WTC11 (cell line): ENCODE results near the gene IL9. TPM values are rescaled to one million over a fixed set of nuclear protein-coding genes. Genes with fewer than 3 reads are reported as not detected.

Experiments
- ATAC-seq: fragments of 200-7000 bp; cut with Tn5 transposase; 2 replicates; pipeline ENCODE4 v1.10.0; 2021; ENCODE audit warnings: mild to moderate bottlenecking, moderate library complexity
- CTCF ChIA-PET: fragments of 300-600 bp; sonication (Branson Sonifier 250); formaldehyde crosslinking; loops from one replicate; lab custom pipeline; 2021; ENCODE audit warnings: antibody characterized with exemption; lab: Charles Lee
- POLR2A ChIA-PET: fragments of 350-600 bp; sonication (Branson Sonifier 250); formaldehyde crosslinking; loops from one replicate; lab custom pipeline; 2021; ENCODE audit warnings: antibody characterized with exemption; lab: Charles Lee
- DNase-seq: peaks from one replicate; pipeline ENCODE4 v3.0.0; 2021; ENCODE audit warnings: low spot score
- H3K27ac Mint-ChIP-seq: 2 replicates; pipeline ENCODE4 v1.8.0; 2021; ENCODE audit warnings: mixed read lengths
- H3K27me3 Mint-ChIP-seq: 2 replicates; pipeline ENCODE4 v1.8.0; 2021; ENCODE audit warnings: low read depth, mild to moderate bottlenecking, moderate library complexity, mixed read lengths
- H3K36me3 Mint-ChIP-seq: 2 replicates; pipeline ENCODE4 v1.8.0; 2021; ENCODE audit warnings: mixed read lengths
- H3K4me1 Mint-ChIP-seq: 2 replicates; pipeline ENCODE4 v1.8.0; 2022; ENCODE audit warnings: mixed read lengths
- H3K4me3 Mint-ChIP-seq: 2 replicates; pipeline ENCODE4 v1.8.0; 2021; ENCODE audit warnings: mild to moderate bottlenecking, moderate library complexity, mixed read lengths
- H3K9me3 Mint-ChIP-seq: 2 replicates; pipeline ENCODE4 v1.8.0; 2021; ENCODE audit warnings: mixed read lengths
- ATF1 ChIP-seq: sonication (generic); formaldehyde crosslinking; IDR thresholded peaks from 2 replicates; pipeline ENCODE4 v1.8.1; 2023; ENCODE audit warnings: mild to moderate bottlenecking, moderate library complexity, missing genetic modification reagents
- CREM ChIP-seq: sonication (generic); formaldehyde crosslinking; IDR thresholded peaks from 2 replicates; pipeline ENCODE4 v1.8.1; 2022; ENCODE audit warnings: mild to moderate bottlenecking, missing genetic modification reagents, moderate library complexity
- E2F1 ChIP-seq: sonication (generic); formaldehyde crosslinking; IDR thresholded peaks from 2 replicates; pipeline ENCODE4 v1.8.0; 2022; ENCODE audit warnings: mild to moderate bottlenecking, missing genetic modification reagents
- E2F4 ChIP-seq: sonication (generic); formaldehyde crosslinking; IDR thresholded peaks from 2 replicates; pipeline ENCODE4 v1.8.1; 2022; ENCODE audit warnings: low read depth, mild to moderate bottlenecking, moderate library complexity, missing genetic modification reagents, borderline replicate concordance
- ELF4 ChIP-seq: sonication (generic); formaldehyde crosslinking; IDR thresholded peaks from 2 replicates; pipeline ENCODE4 v1.8.1; 2022; ENCODE audit warnings: low read depth, mild to moderate bottlenecking, moderate library complexity, missing genetic modification reagents
- ESRRA ChIP-seq: sonication (generic); formaldehyde crosslinking; IDR thresholded peaks from 2 replicates; pipeline ENCODE4 v1.8.1; 2022; ENCODE audit warnings: mild to moderate bottlenecking, missing genetic modification reagents, borderline replicate concordance
- FOXK1 ChIP-seq: sonication (generic); formaldehyde crosslinking; IDR thresholded peaks from 2 replicates; pipeline ENCODE4 v1.8.0; 2022; ENCODE audit warnings: mild to moderate bottlenecking, moderate library complexity, missing genetic modification reagents
- FOXP1 ChIP-seq: sonication (generic); formaldehyde crosslinking; IDR thresholded peaks from 2 replicates; pipeline ENCODE4 v1.8.0; 2022; ENCODE audit warnings: missing genetic modification reagents, mild to moderate bottlenecking, moderate library complexity, borderline replicate concordance
- GRHL2 ChIP-seq: fragments of 250-450 bp; sonication (Bioruptor Pico); IDR thresholded peaks from 2 replicates; pipeline ENCODE4 v1.8.0; 2022; ENCODE audit warnings: mild to moderate bottlenecking, moderate library complexity; ENCODE audit not compliant: insufficient replicate concordance, severe bottlenecking
- GTF2I ChIP-seq: fragments of 250-450 bp; sonication (Bioruptor Pico); conservative IDR thresholded peaks from 2 replicates; pipeline ENCODE4 v1.4.0; 2021; ENCODE audit warnings: mild to moderate bottlenecking
- HMGA2 ChIP-seq: fragments of 250-450 bp; sonication (Bioruptor Pico); IDR thresholded peaks from 2 replicates; pipeline ENCODE4 v1.4.0; 2021; ENCODE audit warnings: mild to moderate bottlenecking, moderate library complexity
- IRF1 ChIP-seq: sonication (generic); formaldehyde crosslinking; IDR thresholded peaks from 2 replicates; pipeline ENCODE4 v1.8.0; 2023; ENCODE audit warnings: missing genetic modification reagents
- NFYB ChIP-seq: sonication (generic); formaldehyde crosslinking; conservative IDR thresholded peaks from 2 replicates; pipeline ENCODE4 v1.8.0; 2022; ENCODE audit warnings: low read depth, missing genetic modification reagents
- OVOL2 ChIP-seq: fragments of 250-450 bp; sonication (Bioruptor Pico); IDR thresholded peaks from 2 replicates; pipeline ENCODE4 v1.9.0; 2021; ENCODE audit warnings: mild to moderate bottlenecking, borderline replicate concordance
- SOX15 ChIP-seq: fragments of 250-450 bp; sonication (Bioruptor Pico); IDR thresholded peaks from 2 replicates; pipeline ENCODE4 v1.9.0; 2021; ENCODE audit warnings: mild to moderate bottlenecking
- USF2 ChIP-seq: sonication (generic); formaldehyde crosslinking; IDR thresholded peaks from 2 replicates; pipeline ENCODE4 v1.8.1; 2023; ENCODE audit warnings: mild to moderate bottlenecking, missing genetic modification reagents, moderate library complexity
- ZBTB21 ChIP-seq: sonication (generic); formaldehyde crosslinking; IDR thresholded peaks from 2 replicates; pipeline ENCODE4 v1.8.1; 2023; ENCODE audit warnings: mild to moderate bottlenecking, missing genetic modification reagents, borderline replicate concordance
- ZNF396 ChIP-seq: fragments of 250-450 bp; sonication (Bioruptor Pico); IDR thresholded peaks from 2 replicates; pipeline ENCODE4 v1.8.0; 2021; ENCODE audit warnings: mild to moderate bottlenecking, moderate library complexity, borderline replicate concordance
- ZNF416 ChIP-seq: fragments of 250-450 bp; sonication (Bioruptor Pico); IDR thresholded peaks from 2 replicates; pipeline ENCODE4 v1.9.0; 2021; ENCODE audit warnings: mild to moderate bottlenecking, inconsistent platforms
- ZNF423 ChIP-seq: fragments of 250-450 bp; sonication (Bioruptor Pico); IDR thresholded peaks from 2 replicates; pipeline ENCODE4 v2.1.2; 2022; ENCODE audit warnings: mild to moderate bottlenecking, moderate library complexity
- total RNA-seq: library from RNA; stranded (reverse); gene quantifications from 3 replicates; pipeline ENCODE4 v1.2.3, GENCODE V29; 2021

IL9 gene
- total RNA-seq, 1 experiment from 2014 or later: not detected

GRCh38 chr5:135900276-135900675 is 4.6 kb upstream of the IL9 start:
- no peaks in the 10 kb centered on the region for H3K4me1 Mint-ChIP-seq
- H3K27ac Mint-ChIP-seq: no peak overlapping the region
- H3K9me3 Mint-ChIP-seq: no peaks in the 10 kb centered on the region
- H3K36me3 Mint-ChIP-seq: no peaks in the 10 kb centered on the region
- ChIA-PET POLR2A (no interaction called here), CTCF (interaction anchor here (1.7 to 2.4 kb wide), 2 partner anchors 9 to 12 kb away, joined by 7 to 8 read pairs; no protein-coding TSS in a partner anchor)
- TF ChIP-seq ZNF423 (CRISPR knock-in tag): no peak
- no peak overlapping the region for H3K4me3 Mint-ChIP-seq
- no peak for ATAC-seq
- no peak for DNase-seq
- H3K27me3 Mint-ChIP-seq: no peaks in the 10 kb centered on the region; the same call in 1 of the 2 replicates

- H3K4me3 Mint-ChIP-seq: no peak overlapping the region
- H3K9me3 Mint-ChIP-seq: no peaks in the 10 kb centered on the region
- no peak overlapping the region for H3K27ac Mint-ChIP-seq
- no peaks in the 10 kb centered on the region for H3K36me3 Mint-ChIP-seq
- POLR2A ChIA-PET: no interaction called here
- no peaks in the 10 kb centered on the region for H3K4me1 Mint-ChIP-seq
- ATAC-seq: no peak
- H3K27me3 Mint-ChIP-seq: no peaks in the 10 kb centered on the region; the same call in 1 of the 2 replicates
- DNase-seq: no peak
- no peak for TF ChIP-seq ELF4 (CRISPR knock-in tag)
- no peak for TF ChIP-seq ZNF416 (CRISPR knock-in tag)
- no peak for TF ChIP-seq ZNF396 (CRISPR knock-in tag)
- no peak for TF ChIP-seq GRHL2 (CRISPR knock-in tag)
- CTCF ChIA-PET: interaction anchor here (2.4 kb wide), 1 partner anchor 10 kb away, joined by 8 read pairs; no protein-coding TSS in a partner anchor
Observed at GRCh38 chr5:135898651-135899050, 3.0 kb upstream of the IL9 start.

GRCh38 chr5:135894789-135895188 is 852 bp downstream of the IL9 start:
- peaks cover 6% of the 10 kb centered on the region for H3K27me3 Mint-ChIP-seq
- H3K36me3 Mint-ChIP-seq: no peaks in the 10 kb centered on the region
- H3K9me3 Mint-ChIP-seq: no peaks in the 10 kb centered on the region
- H3K27ac Mint-ChIP-seq: no peak overlapping the region
- no peak for TF ChIP-seq E2F4 (CRISPR knock-in tag)
- no peak for TF ChIP-seq ESRRA (CRISPR knock-in tag)
- TF ChIP-seq NFYB (CRISPR knock-in tag): no peak
- no peak for TF ChIP-seq OVOL2 (CRISPR knock-in tag)
- TF ChIP-seq ATF1 (CRISPR knock-in tag): no peak
- no peak for TF ChIP-seq CREM
- CTCF ChIA-PET: no interaction called here
- no peaks in the 10 kb centered on the region for H3K4me1 Mint-ChIP-seq
- DNase-seq (no peak), ATAC-seq (no peak)
- POLR2A ChIA-PET: no interaction called here
- H3K4me3 Mint-ChIP-seq: no peak overlapping the region

GRCh38 chr5:135894276-135894675 is 1.4 kb downstream of the IL9 start:
- Mint-ChIP-seq H3K27me3 (peaks cover 9% of the 10 kb centered on the region), H3K9me3 (no peaks in the 10 kb centered on the region)
- TF ChIP-seq USF2 (CRISPR knock-in tag): no peak
- TF ChIP-seq E2F1 (CRISPR knock-in tag): no peak
- TF ChIP-seq GTF2I (CRISPR knock-in tag): no peak
- TF ChIP-seq ZBTB21: no peak
- no peak for TF ChIP-seq HMGA2 (CRISPR knock-in tag)
- TF ChIP-seq IRF1: no peak
- no peak for TF ChIP-seq FOXP1
- TF ChIP-seq SOX15 (CRISPR knock-in tag): no peak
- no peak for TF ChIP-seq FOXK1
- TF ChIP-seq, all 79 proteins: peak for 0
- ChIA-PET CTCF (no interaction called here), POLR2A (no interaction called here)
- no peak for ATAC-seq
- Mint-ChIP-seq H3K4me1 (no peaks in the 10 kb centered on the region), H3K27ac (no peak overlapping the region), H3K4me3 (no peak overlapping the region), H3K36me3 (no peaks in the 10 kb centered on the region)
- DNase-seq: no peak
